ENCODE results near the gene XRCC4. TPM values are rescaled to one million over a fixed set of nuclear protein-coding genes. Genes with fewer than 3 reads are reported as not detected.

Gene XRCC4
- total RNA-seq, 1 donor from 2014 or later, result 15.5 TPM

- no peak overlapping the region for H3K4me3 ChIP-seq (ENCODE audit: insufficient read depth, low read depth, low read length)
- TF ChIP-seq CTCF (IDR thresholded peaks at IDR 0.05; ENCODE audit: insufficient read depth, low read depth, low read length) (no peak), EZH2 (IDR thresholded peaks at IDR 0.05; ENCODE audit: insufficient read depth, low read length) (no peak)
- Mint-ChIP-seq H3K36me3 (ENCODE audit: low read depth, unreplicated experiment) (no peaks in the 10 kb centered on the region), H3K27me3 (ENCODE audit: low read depth, unreplicated experiment) (no peaks in the 10 kb centered on the region), H3K27ac (ENCODE audit: unreplicated experiment) (no peak overlapping the region), H3K9me3 (ENCODE audit: unreplicated experiment) (no peaks in the 10 kb centered on the region), H3K4me3 (ENCODE audit: unreplicated experiment) (no peak overlapping the region), H3K4me1 (ENCODE audit: low read depth, unreplicated experiment) (peaks cover 4% of the 10 kb centered on the region)
- H3K27me3 ChIP-seq (ENCODE audit: insufficient read depth, low read length), result no peaks in the 10 kb centered on the region
- peaks cover 11% of the 10 kb centered on the region for H3K4me1 ChIP-seq (ENCODE audit: insufficient read depth, low read length)
- FAIRE-seq, result peak; percentile 70
- peak overlapping the region; percentile 17 for H3K27ac ChIP-seq (ENCODE audit: low read depth, low read length)
- no peaks in the 10 kb centered on the region for H3K36me3 ChIP-seq (ENCODE audit: insufficient read depth, low read length)
- no peaks in the 10 kb centered on the region for H3K79me2 ChIP-seq (ENCODE audit: insufficient read depth, low read length)
- no peak overlapping the region for H3K9ac ChIP-seq (ENCODE audit: low read length)
- no peaks in the 10 kb centered on the region for H3K9me3 ChIP-seq (ENCODE audit: insufficient read depth, low read depth, low read length)
- H4K20me1 ChIP-seq (ENCODE audit: insufficient read depth, low read length), result no peaks in the 10 kb centered on the region
- H2AFZ ChIP-seq (ENCODE audit: low read depth, low read length), result no peak overlapping the region
- peak overlapping the region; percentile 39 for H3K4me2 ChIP-seq (ENCODE audit: low read length)
- peak; percentile 75 for DNase-seq (ENCODE audit: low read depth)
Measured at GRCh38 chr5:83377131-83377865, 300.0 kb downstream of the XRCC4 start.

GRCh38 chr5:83378624-83379289, 301.4 kb downstream of the XRCC4 start:
- Histone ChIP-seq H4K20me1 (ENCODE audit: insufficient read depth, low read length) (no peaks in the 10 kb centered on the region), H3K9me3 (ENCODE audit: insufficient read depth, low read depth, low read length) (no peaks in the 10 kb centered on the region), H3K27me3 (ENCODE audit: insufficient read depth, low read length) (no peaks in the 10 kb centered on the region), H2AFZ (ENCODE audit: low read depth, low read length) (no peak overlapping the region), H3K27ac (ENCODE audit: low read depth, low read length) (no peak overlapping the region), H3K9ac (ENCODE audit: low read length) (no peak overlapping the region), H3K4me3 (ENCODE audit: insufficient read depth, low read depth, low read length) (no peak overlapping the region), H3K4me1 (ENCODE audit: insufficient read depth, low read length) (peaks cover 11% of the 10 kb centered on the region), H3K36me3 (ENCODE audit: insufficient read depth, low read length) (no peaks in the 10 kb centered on the region), H3K79me2 (ENCODE audit: insufficient read depth, low read length) (no peaks in the 10 kb centered on the region), H3K4me2 (ENCODE audit: low read length) (no peak overlapping the region)
- Mint-ChIP-seq H3K36me3 (ENCODE audit: low read depth, unreplicated experiment) (no peaks in the 10 kb centered on the region), H3K4me1 (ENCODE audit: low read depth, unreplicated experiment) (peaks cover 4% of the 10 kb centered on the region), H3K27me3 (ENCODE audit: low read depth, unreplicated experiment) (no peaks in the 10 kb centered on the region), H3K9me3 (ENCODE audit: unreplicated experiment) (no peaks in the 10 kb centered on the region), H3K4me3 (ENCODE audit: unreplicated experiment) (no peak overlapping the region), H3K27ac (ENCODE audit: unreplicated experiment) (no peak overlapping the region)
- TF ChIP-seq CTCF (IDR thresholded peaks at IDR 0.05; ENCODE audit: insufficient read depth, low read depth, low read length) (no peak), EZH2 (IDR thresholded peaks at IDR 0.05; ENCODE audit: insufficient read depth, low read length) (no peak)
- no peak for DNase-seq (ENCODE audit: low read depth)
- FAIRE-seq, result no peak

GRCh38 chr5:83385812-83386211, 308.5 kb downstream of the XRCC4 start:
- H3K4me3 Mint-ChIP-seq (ENCODE audit: unreplicated experiment), result no peak overlapping the region
- no peaks in the 10 kb centered on the region for H3K27me3 Mint-ChIP-seq (ENCODE audit: low read depth, unreplicated experiment)
- DNase-seq (ENCODE audit: low read depth) (no peak), FAIRE-seq (no peak)
- Histone ChIP-seq H3K9me3 (ENCODE audit: insufficient read depth, low read depth, low read length) (no peaks in the 10 kb centered on the region), H3K79me2 (ENCODE audit: insufficient read depth, low read length) (no peaks in the 10 kb centered on the region), H3K27me3 (ENCODE audit: insufficient read depth, low read length) (no peaks in the 10 kb centered on the region), H3K36me3 (ENCODE audit: insufficient read depth, low read length) (no peaks in the 10 kb centered on the region), H3K4me2 (ENCODE audit: low read length) (no peak overlapping the region), H3K4me1 (ENCODE audit: insufficient read depth, low read length) (no peaks in the 10 kb centered on the region), H2AFZ (ENCODE audit: low read depth, low read length) (no peak overlapping the region), H3K9ac (ENCODE audit: low read length) (no peak overlapping the region), H3K4me3 (ENCODE audit: insufficient read depth, low read depth, low read length) (no peak overlapping the region), H4K20me1 (ENCODE audit: insufficient read depth, low read length) (no peaks in the 10 kb centered on the region), H3K27ac (ENCODE audit: low read depth, low read length) (no peak overlapping the region)
- H3K4me1 Mint-ChIP-seq (ENCODE audit: low read depth, unreplicated experiment), result peaks cover 3% of the 10 kb centered on the region
- no peak overlapping the region for H3K27ac Mint-ChIP-seq (ENCODE audit: unreplicated experiment)
- H3K36me3 Mint-ChIP-seq (ENCODE audit: low read depth, unreplicated experiment), result no peaks in the 10 kb centered on the region
- TF ChIP-seq CTCF (IDR thresholded peaks at IDR 0.05; ENCODE audit: insufficient read depth, low read depth, low read length), result no peak
- TF ChIP-seq EZH2 (IDR thresholded peaks at IDR 0.05; ENCODE audit: insufficient read depth, low read length), result no peak
- H3K9me3 Mint-ChIP-seq (ENCODE audit: unreplicated experiment), result no peaks in the 10 kb centered on the region

Measured in astrocyte (in vitro differentiated cells and primary cell).